ENCODE measurements around the gene CTDP1.

Gene CTDP1

GRCh38 chr18:79786304-79786703 is 106.7 kb downstream of the CTDP1 start:
- DNase-seq, result no peak

DNA sequence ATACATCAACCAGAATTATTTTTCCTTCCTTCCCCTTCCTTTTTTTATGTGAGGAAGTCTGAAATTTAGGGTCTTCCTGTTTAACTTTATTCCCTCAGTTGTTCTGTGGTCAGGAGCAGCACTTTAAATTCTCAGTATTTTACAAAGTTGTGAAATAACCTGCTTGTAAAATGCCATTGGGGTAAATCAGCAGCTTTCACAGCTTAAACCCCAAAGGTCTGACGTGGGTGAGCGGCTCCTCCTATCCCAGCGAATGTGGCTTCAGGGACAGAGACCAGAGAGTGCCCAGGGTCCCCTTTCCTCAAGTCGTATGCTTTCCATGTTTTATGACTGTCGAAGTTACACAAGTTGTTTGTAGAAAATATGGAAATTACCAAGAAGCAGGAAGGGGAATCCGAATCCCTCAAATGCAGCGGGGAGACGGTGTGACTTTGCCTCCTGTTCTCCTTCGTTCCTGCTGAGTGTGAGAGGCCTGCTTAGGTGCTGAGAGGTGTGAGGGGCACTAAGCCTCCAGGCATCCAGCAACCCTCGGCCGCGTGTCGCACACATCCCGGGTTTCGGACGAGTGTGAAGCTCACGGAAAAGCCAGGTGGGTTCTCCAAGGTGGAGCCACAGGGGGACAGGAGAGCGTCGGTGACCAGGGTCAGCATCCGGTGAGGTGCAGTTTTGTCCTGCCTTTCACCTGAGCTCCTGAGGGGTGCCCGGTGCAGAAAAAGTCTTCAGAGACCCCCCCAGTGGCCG is 107.4 kb downstream of the CTDP1 start:
- no peak for DNase-seq

DNA sequence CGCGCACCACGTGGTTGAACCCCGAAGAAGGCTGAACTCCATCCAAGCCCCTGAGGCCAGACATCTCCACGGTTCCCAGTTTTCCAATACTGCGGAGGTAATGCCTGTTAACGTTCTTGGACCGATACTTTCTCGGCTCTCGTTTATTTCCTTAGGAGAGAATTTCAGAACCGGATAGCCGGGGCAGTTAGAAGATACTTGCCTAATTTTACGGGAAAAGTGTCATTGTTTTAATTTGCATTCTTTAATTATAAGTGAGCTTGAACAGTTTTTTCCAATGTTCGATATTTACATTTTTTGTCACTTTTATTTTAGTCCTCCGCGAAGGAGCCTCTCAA is 107.9 kb downstream of the CTDP1 start:
- no peak for DNase-seq

- no peak for DNase-seq
Measured at GRCh38 chr18:79787865-79788733, 108.5 kb downstream of the CTDP1 start.

- DNase-seq, result no peak
Measured at GRCh38 chr18:79788734-79789085, 109.1 kb downstream of the CTDP1 start.

DNA sequence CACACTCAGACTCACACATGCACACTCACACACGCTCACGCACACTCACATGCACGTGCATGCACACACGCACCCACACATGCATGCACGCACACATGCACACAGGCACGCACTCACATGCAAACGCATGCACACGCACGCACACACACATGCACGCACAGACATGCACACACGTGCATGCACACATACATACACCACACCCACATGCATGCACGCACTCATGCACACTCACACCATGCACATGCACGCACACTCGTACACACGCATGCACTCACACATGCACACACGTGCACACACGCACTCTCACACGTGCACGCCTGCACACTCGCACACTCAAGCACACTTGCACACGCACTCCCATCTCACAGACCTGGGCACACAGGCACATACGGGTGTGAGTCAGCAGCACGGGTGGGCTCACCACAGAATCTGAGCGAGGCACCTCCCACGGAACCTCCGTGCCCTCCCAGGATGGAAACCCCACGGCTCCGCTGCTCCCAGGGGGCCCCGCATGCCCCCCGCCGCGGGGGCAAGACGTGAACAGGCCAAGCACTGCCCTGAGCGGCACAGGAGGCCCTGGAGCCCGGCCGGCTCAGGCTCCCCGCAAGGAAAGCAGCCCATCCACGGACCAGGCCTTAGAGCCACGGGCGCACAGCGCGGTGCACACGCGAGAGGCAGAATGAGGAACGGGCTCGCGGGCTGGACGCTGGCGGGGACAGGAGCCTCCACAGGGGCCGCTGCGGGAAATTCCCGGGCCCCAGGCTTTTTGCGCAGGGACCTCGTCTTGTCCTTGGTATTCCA is 109.7 kb downstream of the CTDP1 start:
- DNase-seq, result no peak

DNA sequence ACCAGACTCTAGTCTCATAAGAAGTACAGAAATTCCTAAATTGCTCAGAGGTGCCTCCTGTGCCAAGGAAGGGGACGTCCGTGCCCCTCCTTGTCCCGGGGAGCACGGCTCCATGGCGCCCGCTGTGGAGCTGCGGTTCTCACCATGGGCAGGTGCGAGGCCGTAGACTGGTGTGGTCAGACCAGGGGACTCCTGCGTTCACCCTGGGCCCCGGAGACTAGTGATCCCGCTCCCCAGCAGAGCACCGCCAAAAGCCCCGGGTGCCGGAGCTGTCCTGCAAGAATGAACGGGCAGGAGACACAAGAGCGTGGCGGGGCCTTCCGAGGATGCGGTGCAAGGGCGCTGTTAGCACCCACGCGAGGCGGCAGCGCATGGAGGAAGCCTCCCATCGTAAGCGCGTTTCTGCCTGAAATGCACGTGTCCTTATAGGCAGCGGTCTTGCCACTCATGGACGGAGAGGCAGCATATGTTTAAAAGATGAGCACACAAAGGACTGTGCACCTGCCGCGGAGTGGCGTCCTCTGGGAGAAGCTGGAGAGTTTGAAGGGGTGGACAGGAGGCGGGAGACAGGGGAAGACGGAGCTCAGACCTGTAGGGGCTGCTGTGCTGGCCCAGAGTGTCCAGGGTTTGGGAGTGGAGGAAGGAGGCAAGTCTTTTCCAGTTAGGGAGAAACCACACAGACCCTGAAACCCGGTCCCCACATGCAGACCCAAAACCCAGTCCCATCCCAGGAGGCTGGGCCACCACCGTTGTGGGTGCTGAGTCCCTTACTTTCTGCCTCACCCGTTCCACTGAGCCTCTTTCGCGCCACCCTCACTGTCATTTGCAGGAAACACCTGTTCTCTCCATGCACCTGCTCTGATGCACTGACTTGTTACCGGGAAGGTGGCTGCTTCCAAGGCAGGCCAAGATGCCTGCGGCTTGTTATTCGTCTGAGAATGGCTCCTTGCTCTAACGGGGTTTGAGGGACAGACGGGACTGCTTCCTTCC is 110.6 kb downstream of the CTDP1 start:
- DNase-seq, result no peak

DNA sequence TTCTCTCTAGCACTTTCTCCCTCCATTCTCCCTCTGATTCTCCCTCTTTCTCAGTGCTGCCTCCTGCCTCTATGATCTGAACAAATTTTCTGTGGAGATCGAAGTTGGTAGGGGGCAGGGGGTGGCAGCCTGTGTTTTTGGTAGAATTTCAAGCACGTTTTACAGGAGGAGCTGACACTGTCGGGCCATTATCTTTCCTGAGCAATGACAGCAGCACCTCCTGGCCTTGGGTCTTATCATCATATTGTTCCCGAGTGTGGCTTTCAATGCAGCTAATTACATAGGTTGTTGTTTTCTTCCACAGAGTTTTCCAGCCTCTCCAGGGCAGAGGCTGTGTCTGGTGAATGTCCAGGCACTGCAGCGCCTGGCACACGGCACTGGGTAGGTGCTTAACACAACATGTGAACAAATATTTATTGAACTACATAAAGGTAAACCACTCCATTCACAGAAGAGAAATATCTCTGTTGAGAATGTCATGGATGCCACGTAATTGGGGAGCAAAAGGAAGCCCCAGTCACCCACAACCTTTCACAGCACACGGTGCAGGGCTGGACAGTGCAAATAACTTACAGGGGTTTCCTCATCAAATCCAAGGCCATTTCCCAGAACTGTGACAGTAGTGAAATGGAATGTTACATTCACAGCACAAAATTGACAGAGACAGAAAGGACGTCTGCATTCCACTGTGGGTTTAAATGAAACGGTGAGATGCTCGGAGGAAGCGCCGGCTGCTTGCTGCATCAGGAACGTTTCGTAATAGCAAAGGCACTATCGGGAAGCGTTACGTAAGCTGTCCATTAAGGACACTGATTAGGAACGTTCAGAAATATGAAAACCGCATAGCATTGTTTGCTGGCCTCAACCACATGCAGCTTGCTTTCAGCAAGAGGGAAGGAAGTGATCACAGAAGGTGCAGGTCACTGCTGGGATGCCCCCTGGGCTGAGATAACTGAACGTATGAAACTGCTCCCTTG is 111.7 kb downstream of the CTDP1 start:
- DNase-seq, result no peak

DNA sequence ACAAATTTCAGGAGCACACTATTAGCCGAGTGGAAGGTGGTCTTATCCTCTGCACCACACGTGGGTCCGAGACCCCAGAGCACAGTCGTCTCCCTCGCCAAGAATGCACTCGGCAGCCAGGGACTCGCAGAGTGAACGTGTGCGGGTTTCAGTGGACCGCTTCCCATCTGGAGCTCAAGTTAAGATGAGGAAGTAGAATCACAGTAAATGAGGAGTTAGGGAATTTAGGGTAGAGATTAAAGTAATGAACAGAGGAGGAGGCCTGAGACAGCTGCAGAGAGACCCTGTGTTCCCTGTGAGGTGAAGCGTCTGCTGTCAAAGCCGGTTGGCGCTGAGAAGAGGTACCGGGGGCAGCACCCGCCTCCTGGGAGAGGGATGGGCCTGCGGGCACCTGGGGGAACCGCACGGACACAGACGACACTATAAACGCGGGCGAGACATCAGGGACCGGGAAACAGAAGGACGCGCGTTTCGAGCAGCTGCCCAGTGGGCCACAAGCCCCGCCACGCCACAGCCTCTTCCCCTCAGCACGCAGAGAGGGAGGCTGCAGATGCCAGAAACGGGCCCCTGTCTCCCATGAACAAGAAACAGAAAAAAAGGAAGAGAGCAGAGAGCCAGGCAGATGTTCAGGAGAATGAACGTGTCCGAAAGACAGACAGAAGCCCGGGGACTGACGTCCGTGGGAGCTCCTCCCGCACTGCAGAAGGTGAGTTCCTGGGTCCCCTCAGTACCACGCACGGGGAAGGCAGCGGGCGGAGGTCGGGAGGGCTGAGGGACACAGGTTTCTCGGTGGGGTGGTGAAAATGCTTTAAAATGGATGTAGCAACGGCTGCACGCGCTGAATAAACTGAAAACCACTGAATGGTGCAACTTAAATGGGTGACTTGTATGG is 112.7 kb downstream of the CTDP1 start:
- DNase-seq, result no peak

- DNase-seq, result no peak
Measured at GRCh38 chr18:79792988-79793355, 113.4 kb downstream of the CTDP1 start.

DNA sequence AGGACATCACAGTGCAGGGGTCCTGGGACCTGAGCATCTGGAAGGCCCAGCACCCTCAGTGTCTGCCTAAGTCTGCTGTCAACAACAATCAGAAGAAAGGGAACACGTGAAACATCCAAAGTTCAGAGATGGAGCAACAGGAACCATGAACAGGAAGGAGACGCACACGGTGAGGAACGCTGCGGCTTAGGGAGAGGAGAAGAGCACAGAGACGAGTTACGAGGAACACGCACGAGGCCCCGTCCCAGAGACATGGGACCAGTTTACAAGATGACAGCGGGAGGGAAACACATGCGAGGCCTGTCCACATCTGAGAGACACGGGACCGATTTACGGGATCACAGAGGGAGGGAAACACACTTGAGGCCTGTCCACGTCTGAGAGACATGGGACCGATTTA is 115.2 kb downstream of the CTDP1 start:
- no peak for DNase-seq

DNA sequence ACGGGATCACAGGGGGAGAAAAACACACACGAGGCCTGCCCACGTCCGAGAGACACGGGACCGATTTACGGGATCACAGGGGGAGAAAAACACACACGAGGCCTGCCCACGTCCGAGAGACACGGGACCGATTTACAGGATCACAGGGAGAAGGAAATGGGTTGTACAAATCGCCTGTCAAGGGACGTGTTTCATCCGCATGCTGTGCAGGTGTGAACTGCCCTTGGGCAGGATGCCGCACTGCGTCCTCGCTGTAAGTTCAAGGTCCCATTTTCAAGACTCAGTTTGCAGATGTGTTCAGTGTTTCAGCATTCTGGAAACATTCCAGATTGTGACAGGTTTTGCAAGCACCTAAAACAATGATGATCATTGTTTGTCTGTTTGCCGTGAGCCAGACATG is 115.8 kb downstream of the CTDP1 start:
- DNase-seq, result no peak

GRCh38 chr18:79796016-79796415 is 116.4 kb downstream of the CTDP1 start:
- no peak for DNase-seq

DNA sequence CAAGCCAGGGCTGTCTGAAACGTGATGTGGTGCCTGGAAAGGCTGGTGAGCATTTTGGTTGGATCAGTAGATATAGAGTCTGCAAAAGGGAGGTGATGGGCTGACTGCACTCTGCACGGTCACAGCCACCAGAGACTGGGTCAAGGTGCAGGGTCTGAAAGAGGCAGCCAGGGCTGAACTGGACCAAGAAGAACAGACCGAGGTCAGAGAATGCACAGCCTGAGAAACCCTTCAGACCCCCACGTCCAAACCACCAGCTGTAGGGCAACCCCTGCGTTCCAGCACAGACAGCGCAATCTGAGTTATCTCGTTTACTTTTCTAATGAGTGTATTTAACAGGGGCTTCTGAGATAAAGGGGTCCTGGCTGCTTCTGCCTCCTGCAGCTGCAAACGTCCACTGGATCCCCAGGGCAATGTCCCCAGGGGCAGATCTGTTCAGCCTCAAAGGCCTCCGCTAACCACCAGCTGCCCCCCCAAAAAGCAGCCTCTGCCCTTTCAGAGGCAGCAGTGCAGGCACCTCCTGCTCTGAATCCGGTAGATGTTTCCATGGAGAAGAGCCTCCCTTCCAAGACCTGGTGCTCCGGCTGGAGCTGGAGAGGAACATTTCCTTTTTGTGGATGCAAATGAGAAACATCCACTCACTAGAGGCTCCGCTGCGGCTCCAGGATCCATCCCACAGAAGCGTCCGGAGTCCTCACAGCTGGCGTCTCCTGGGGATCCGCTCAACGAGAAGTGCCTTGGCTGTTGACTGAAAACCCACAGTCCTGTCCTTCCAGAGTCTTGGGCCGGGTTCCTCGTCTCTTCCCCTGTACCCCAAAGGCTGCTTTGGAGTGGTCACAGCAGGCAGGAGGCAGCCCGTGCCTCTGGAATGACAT is 117.2 kb downstream of the CTDP1 start:
- DNase-seq, result no peak

DNA sequence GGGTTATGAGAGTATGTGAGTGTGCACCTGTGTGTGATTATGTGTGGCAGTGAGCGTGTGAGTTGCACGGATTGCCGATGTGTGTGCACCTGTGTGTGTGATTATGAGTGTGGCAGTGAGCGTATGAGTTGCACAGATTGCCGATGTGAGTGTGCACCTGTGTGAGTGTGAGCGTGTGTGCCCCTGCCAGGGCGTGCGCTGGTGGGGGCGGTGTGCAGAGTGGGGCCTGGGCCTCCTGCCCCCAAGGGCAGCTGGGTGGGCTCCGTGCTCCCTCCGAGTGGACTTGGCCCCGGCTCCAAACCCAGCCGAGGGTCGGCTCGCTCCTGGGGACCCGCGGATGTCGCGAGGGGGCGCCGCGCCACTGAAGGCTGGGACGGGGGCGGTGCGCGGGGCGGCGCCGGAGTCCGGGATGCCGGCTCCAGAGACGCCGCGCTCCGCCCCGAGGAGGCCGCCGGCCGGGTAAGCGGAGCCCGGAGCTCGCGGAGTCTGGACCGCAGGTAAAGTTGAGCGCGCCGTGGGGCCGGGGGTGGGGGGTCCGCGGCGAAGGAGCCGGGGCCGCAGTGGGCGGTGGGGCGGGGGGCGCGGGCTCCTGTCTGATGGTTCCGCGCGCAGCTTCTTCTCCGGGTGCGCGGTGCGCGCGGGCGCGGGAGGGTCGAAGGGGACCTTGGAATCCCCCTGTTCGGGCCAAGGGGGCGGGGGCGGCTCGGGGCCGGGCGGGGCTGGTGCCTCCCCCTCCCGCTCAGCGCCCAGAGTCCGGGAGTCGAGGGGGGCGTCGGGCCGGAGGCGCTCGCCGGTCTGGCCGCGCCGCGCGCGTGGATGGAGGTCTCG is 118.1 kb downstream of the CTDP1 start, which contains the start of gene KCNG2:
TSS of gene KCNG2 (plus strand) at position 421 of the 828 bp plus-strand sequence. CDS start 65,730 bp downstream, outside the sequence.
- peak; percentile 25 to 32 for DNase-seq

DNA sequence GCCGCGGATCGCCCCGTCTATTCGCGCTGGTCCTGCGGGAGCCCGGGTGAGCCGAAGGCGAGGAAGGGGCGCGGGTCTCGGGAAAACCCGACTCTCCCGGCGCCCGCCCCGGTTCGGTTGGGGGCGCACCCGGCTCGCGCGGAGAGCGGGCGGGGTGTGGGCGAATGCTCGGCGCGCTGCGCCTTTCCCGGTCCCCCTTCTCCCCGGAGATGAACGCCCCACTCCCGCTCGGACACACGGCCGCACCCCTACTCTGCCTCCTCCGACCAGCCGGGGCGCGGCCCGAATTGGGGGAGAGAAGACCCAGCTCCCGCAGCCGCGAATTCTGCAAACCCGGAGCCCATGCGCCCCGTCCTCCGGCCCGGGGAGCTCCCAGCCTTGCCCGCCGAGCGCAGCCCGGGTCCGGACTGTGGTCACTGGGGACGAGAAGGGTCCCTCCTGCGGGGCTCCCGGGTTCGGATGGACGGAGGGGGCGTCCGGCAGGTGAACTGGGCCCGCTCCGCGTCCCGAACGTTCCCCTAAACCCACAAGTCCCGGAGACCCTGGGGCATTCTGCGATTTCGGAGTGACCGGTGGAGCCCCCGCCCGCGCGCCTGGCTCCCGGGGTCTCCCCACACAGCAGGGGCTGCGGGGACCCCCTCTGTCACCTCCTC is 118.9 kb downstream of the CTDP1 start:
- DNase-seq, result no peak

- no peak for DNase-seq
Measured at GRCh38 chr18:79798999-79799370, 119.4 kb downstream of the CTDP1 start.
